SK-N-SH (cell line): ENCODE measurements around the gene SPRED1. TPM values are rescaled to one million over a fixed set of nuclear protein-coding genes. Genes with fewer than 3 reads are reported as not detected.

Source experiments
- CTCF ChIA-PET: fragments of 300-600, 350-600 bp; formaldehyde crosslinking; extraction: SDS; loops from one replicate; lab custom pipeline; 2021; lab: Yijun Ruan, JAX
- POLR2A ChIA-PET: fragments of 350-600 bp; sonication (Branson Sonifier 250); formaldehyde crosslinking; extraction: SDS; loops from one replicate; lab custom pipeline; 2020; ENCODE audit warnings: antibody characterized with exemption, inconsistent platforms; lab: Yijun Ruan, JAX
- DNase-seq: peaks from one replicate; pipeline ENCODE4 v3.0.0; 2012
- H2AFZ ChIP-seq: fragments of 200-600 bp; sonication (generic); 2 replicates; pipeline ENCODE4 v1.8.1; 2016; ENCODE audit warnings: antibody characterized with exemption, mild to moderate bottlenecking, low read depth
- H3F3A ChIP-seq: fragments of 200-600 bp; sonication (generic); replicated peaks from 2 replicates; pipeline ENCODE3; 2016; ENCODE audit warnings: antibody characterized with exemption, mild to moderate bottlenecking; ENCODE audit not compliant: insufficient read depth
- H3K27ac ChIP-seq, 2 experiments: fragments of 200-500 bp in 1 of 2; fragments of 200-600 bp in 1 of 2; sonication (Bioruptor generic) in 1 of 2; sonication (generic), shearing (Covaris generic) in 1 of 2; 2 replicates each; pipeline versions ENCODE4 v1.5.1 to v1.6.1; 2014 to 2016; ENCODE audit warnings: low read depth in 2 of 2, inconsistent platforms in 1 of 2, low read length in 1 of 2, mild to moderate bottlenecking in 1 of 2, mixed read lengths in 1 of 2
- H3K27me3 ChIP-seq: fragments of 200-600 bp; sonication (generic), shearing (Covaris generic); 2 replicates; pipeline ENCODE4 v1.6.1; 2016; ENCODE audit warnings: mixed run types; ENCODE audit not compliant: insufficient read depth
- H3K36me3 ChIP-seq, 2 experiments: fragments of 200-500 bp in 1 of 2; fragments of 200-600 bp in 1 of 2; sonication (Bioruptor generic) in 1 of 2; sonication (generic) in 1 of 2; replicated peaks in 1 of 2; 2 replicates each; pipeline versions ENCODE3 to v1.5.1; 2014 to 2016; ENCODE audit warnings: low read length in 1 of 2, mild to moderate bottlenecking in 1 of 2; ENCODE audit not compliant: insufficient read depth in 2 of 2, control insufficient read depth in 1 of 2
- H3K4me1 ChIP-seq, 2 experiments: fragments of 200-500 bp in 1 of 2; fragments of 200-600 bp in 1 of 2; sonication (Bioruptor generic) in 1 of 2; sonication (generic), shearing (Covaris generic) in 1 of 2; 2 replicates each; pipeline versions ENCODE4 v1.5.1 to v1.6.1; 2014 to 2016; ENCODE audit warnings: low read depth in 1 of 2, low read length in 1 of 2, mixed run types in 1 of 2; ENCODE audit not compliant: insufficient read depth in 2 of 2, control insufficient read depth in 1 of 2
- H3K4me2 ChIP-seq: fragments of 200-600 bp; sonication (generic), shearing (Covaris generic); 2 replicates; pipeline ENCODE4 v1.6.1; 2017; ENCODE audit warnings: mixed run types
- H3K4me3 ChIP-seq, 2 experiments: fragments of 200-500 bp in 1 of 2; fragments of 200-600 bp in 1 of 2; sonication (Bioruptor generic) in 1 of 2; sonication (generic), shearing (Covaris generic) in 1 of 2; 2 replicates each; pipeline versions ENCODE4 v1.5.1 to v1.8.1; 2014 to 2016; ENCODE audit warnings: low read depth in 2 of 2, inconsistent platforms in 1 of 2, low read length in 1 of 2, mild to moderate bottlenecking in 1 of 2, mixed read lengths in 1 of 2, moderate library complexity in 1 of 2
- H3K79me2 ChIP-seq: fragments of 200-600 bp; sonication (generic); 2 replicates; pipeline ENCODE4 v1.8.1; 2017; ENCODE audit warnings: mild to moderate bottlenecking; ENCODE audit not compliant: insufficient read depth
- H3K9ac ChIP-seq: fragments of 200-600 bp; sonication (generic); 2 replicates; pipeline ENCODE4 v1.6.1; 2017; ENCODE audit warnings: mixed run types
- H3K9me2 ChIP-seq: fragments of 200-600 bp; sonication (generic); 2 replicates; pipeline ENCODE4 v1.6.1; 2017; ENCODE audit warnings: mixed run types
- H3K9me3 ChIP-seq: fragments of 200-600 bp; sonication (generic); 2 replicates; pipeline ENCODE4 v1.6.1; 2017; ENCODE audit warnings: mixed run types, mild to moderate bottlenecking, moderate library complexity
- H4K20me1 ChIP-seq: fragments of 200-600 bp; sonication (generic); 2 replicates; pipeline ENCODE4 v1.6.1; 2017; ENCODE audit warnings: mild to moderate bottlenecking, mixed run types; ENCODE audit not compliant: insufficient read depth
- CHD2 ChIP-seq: fragments of 150-350 bp; IDR thresholded peaks from 2 replicates; pipeline ENCODE4 v1.6.1; 2018; ENCODE audit warnings: low read length; ENCODE audit not compliant: partially characterized antibody
- CTCF ChIP-seq: fragments of 200-600 bp; sonication (generic); IDR thresholded peaks from 2 replicates; pipeline ENCODE4 v1.6.1; 2017; ENCODE audit warnings: antibody characterized with exemption, mild to moderate bottlenecking, moderate library complexity
- EP300 ChIP-seq, 2 experiments: IDR thresholded peaks; 2 replicates each; pipeline versions ENCODE4 v1.4.0 to v1.6.1; 2012; ENCODE audit warnings: borderline replicate concordance in 1 of 2, low read depth in 1 of 2, low read length in 1 of 2
- EZH2phosphoT487 ChIP-seq: fragments of 200-600 bp; sonication (generic); IDR thresholded peaks from 2 replicates; pipeline ENCODE4 v1.6.1; 2017; ENCODE audit warnings: low read depth, mixed run types, mild to moderate bottlenecking, antibody characterized with exemption, moderate library complexity, borderline replicate concordance
- FOSL2 ChIP-seq: IDR thresholded peaks from 2 replicates; pipeline ENCODE4 v1.4.0; 2012; ENCODE audit warnings: low read depth, mild to moderate bottlenecking, moderate library complexity, borderline replicate concordance
- FOXM1 ChIP-seq: IDR thresholded peaks from 2 replicates; pipeline ENCODE4 v1.4.0; 2012; ENCODE audit warnings: low read depth, mild to moderate bottlenecking
- GATA2 ChIP-seq: sonication (generic); formaldehyde crosslinking; IDR thresholded peaks from 2 replicates; pipeline ENCODE4 v1.5.0; 2020; ENCODE audit warnings: mild to moderate bottlenecking, missing genetic modification reagents
- JUND ChIP-seq: IDR thresholded peaks from 2 replicates; pipeline ENCODE4 v1.4.0; 2012
- MAX ChIP-seq: IDR thresholded peaks from 2 replicates; pipeline ENCODE4 v1.4.0; 2012; ENCODE audit warnings: low read depth
- MXI1 ChIP-seq: IDR thresholded peaks from 2 replicates; pipeline ENCODE4 v1.6.1; 2012; ENCODE audit warnings: mild to moderate bottlenecking, low read depth, low read length, improper control_type of control experiment
- NRF1 ChIP-seq: IDR thresholded peaks from 2 replicates; pipeline ENCODE4 v1.6.1; 2012; ENCODE audit warnings: low read depth, mild to moderate bottlenecking, low read length
- RCOR1 ChIP-seq: fragments of 150-350 bp; IDR thresholded peaks from 2 replicates; pipeline ENCODE4 v1.6.1; 2017; ENCODE audit warnings: antibody characterized with exemption, low read length
- RFX5 ChIP-seq: IDR thresholded peaks from 2 replicates; pipeline ENCODE4 v1.6.1; 2012; ENCODE audit warnings: mild to moderate bottlenecking, improper control_type of control experiment, low read length
- RXRA ChIP-seq: IDR thresholded peaks from 2 replicates; pipeline ENCODE4 v1.4.0; 2012; ENCODE audit warnings: low read depth, mild to moderate bottlenecking, borderline replicate concordance
- SMC3 ChIP-seq: IDR thresholded peaks from 2 replicates; pipeline ENCODE4 v1.6.1; 2012; ENCODE audit warnings: low read depth, low read length, improper control_type of control experiment
- TAF1 ChIP-seq: IDR thresholded peaks from 2 replicates; pipeline ENCODE4 v1.6.1; 2012; ENCODE audit warnings: low read depth, mild to moderate bottlenecking, low read length, moderate library complexity, borderline replicate concordance
- TEAD4 ChIP-seq: IDR thresholded peaks from 2 replicates; pipeline ENCODE4 v1.4.0; 2012; ENCODE audit warnings: mild to moderate bottlenecking, borderline replicate concordance; ENCODE audit not compliant: insufficient read depth
- USF2 ChIP-seq: fragments of 150-350 bp; IDR thresholded peaks from 2 replicates; pipeline ENCODE4 v1.6.1; 2017; ENCODE audit warnings: antibody characterized with exemption, low read length, low read depth, borderline replicate concordance
- ZBTB33 ChIP-seq: IDR thresholded peaks from 2 replicates; pipeline ENCODE4 v1.4.0; 2012; ENCODE audit warnings: low read depth, borderline replicate concordance
- WGBS: methylation state at CpG from one replicate; pipeline ENCODE4 v1.1.6; 2017; ENCODE audit warnings: low lambda C conversion rate; 5-methylcytosine and 5-hydroxymethylcytosine counted together
- polyA plus RNA-seq, 3 experiments: library from polyadenylated mRNA; depleted of rRNA; stranded (reverse); fragments of >200 nt; gene quantifications; 2 replicates each; pipeline ENCODE4 v1.2.3, GENCODE V29; 2012

SPRED1 gene
- polyA plus RNA-seq, 1 of the 3 experiments (the other 2 are of a cell fraction): 4.4 TPM

- ChIA-PET POLR2A (no interaction called here), CTCF (no interaction called here)
- Histone ChIP-seq H3K27me3 (no peaks in the 10 kb centered on the region), H4K20me1 (peaks cover 76% of the 10 kb centered on the region), H3K4me2 (no peak overlapping the region), H3K9ac (no peak overlapping the region), H3F3A (peaks cover 11% of the 10 kb centered on the region), H3K4me1 (no peaks in the 10 kb centered on the region), H3K9me2 (no peaks in the 10 kb centered on the region), H3K27ac (no peak overlapping the region), H3K9me3 (no peaks in the 10 kb centered on the region), H3K4me3 (no peak overlapping the region), H3K36me3 (peaks cover 8 to 41% of the 10 kb centered on the region in 2 experiments), H3K79me2 (peaks cover 100% of the 10 kb centered on the region), H2AFZ (no peak overlapping the region)
- WGBS: 97% methylated on average over 3 of the region's 3 CpGs
- DNase-seq: no peak
- TF ChIP-seq TEAD4 (no peak), SMC3 (no peak), CHD2 (no peak), MXI1 (no peak), ZBTB33 (no peak), FOXM1 (no peak), FOSL2 (no peak), EZH2phosphoT487 (no peak), GATA2 (CRISPR knock-in tag) (no peak)
Measured at GRCh38 chr15:38308797-38309196, 56.2 kb downstream of the SPRED1 start.

- H3K9me3 ChIP-seq: no peaks in the 10 kb centered on the region
- H3K4me1 ChIP-seq: no peaks in the 10 kb centered on the region; a peak in 1 of 4 replicates
- POLR2A ChIA-PET: no interaction called here
- H3K4me2 ChIP-seq: no peak overlapping the region
- H3K27ac ChIP-seq: no peak overlapping the region
- H3F3A ChIP-seq: peaks cover 6% of the 10 kb centered on the region
- peaks cover 86% of the 10 kb centered on the region for H4K20me1 ChIP-seq
- DNase-seq: no peak
- CTCF ChIA-PET: no interaction called here
- no peaks in the 10 kb centered on the region for H3K27me3 ChIP-seq
- H3K4me3 ChIP-seq: no peak overlapping the region
- TF ChIP-seq TAF1: no peak
- no peak for TF ChIP-seq USF2
- TF ChIP-seq NRF1: no peak
- TF ChIP-seq CHD2: no peak
- no peak for TF ChIP-seq ZBTB33
- no peak for TF ChIP-seq EP300 (IDR thresholded peaks at IDR 0.05; ENCODE audit: borderline replicate concordance in 1 of 2, low read depth in 1 of 2, low read length in 1 of 2)
- no peak for TF ChIP-seq MAX
- no peak for TF ChIP-seq CTCF
- TF ChIP-seq GATA2 (CRISPR knock-in tag): no peak
- TF ChIP-seq RXRA: no peak
- no peak for TF ChIP-seq TEAD4
- TF ChIP-seq FOXM1: no peak
- no peak for TF ChIP-seq JUND
- no peak for TF ChIP-seq RCOR1
- no peak for TF ChIP-seq RFX5
- H3K9me2 ChIP-seq: no peaks in the 10 kb centered on the region
- no peak overlapping the region for H3K9ac ChIP-seq
- WGBS: 83% methylated on average over 3 of the region's 3 CpGs
- H2AFZ ChIP-seq: no peak overlapping the region
- H3K36me3 ChIP-seq: peaks cover 3 to 39% of the 10 kb centered on the region in 2 experiments
- peaks cover 100% of the 10 kb centered on the region for H3K79me2 ChIP-seq
Measured at GRCh38 chr15:38312190-38312589, 59.6 kb downstream of the SPRED1 start.
